Mucosa of descending colon (tissue), 3 donors: ENCODE measurements around the gene CDK2AP2. TPM values are rescaled to one million over a fixed set of nuclear protein-coding genes. Genes with fewer than 3 reads are reported as not detected.
A peak's percentile ranks its signal among the peaks of the same experiment; 100 is the strongest.

Experiments
- ATAC-seq: fragments of 200-7000 bp; cut with Tn5 transposase; one replicate; pipeline ENCODE4 v1.9.1; 2020; ENCODE audit warnings: mild to moderate bottlenecking, moderate library complexity
- DNase-seq, 3 donors: peaks; one replicate each; pipeline ENCODE4 v3.0.0-alpha.2; 2020
- H3K36me3 ChIP-seq: fragments of 200-600 bp; one replicate; pipeline ENCODE4 v1.8.0; 2021; ENCODE audit warnings: low read depth, mild to moderate bottlenecking
- H3K4me1 ChIP-seq: fragments of 200-600 bp; one replicate; pipeline ENCODE4 v1.8.0; 2021; ENCODE audit warnings: low read depth, mild to moderate bottlenecking
- H3K4me3 ChIP-seq: fragments of 200-600 bp; one replicate; pipeline ENCODE4 v1.8.0; 2021; ENCODE audit warnings: mild to moderate bottlenecking
- H3K9me3 ChIP-seq: fragments of 200-600 bp; one replicate; pipeline ENCODE4 v1.8.0; 2021; ENCODE audit warnings: mild to moderate bottlenecking
- intact Hi-C, 2 donors: fragments of 100-400 bp; cut with DNase I in 1 of 2; cut with micrococcal nuclease in 1 of 2; formaldehyde crosslinking; loops; one replicate each; pipeline versions ENCODE4 v1.11.0 to v1.11.1; 2022; cut with DNase I, micrococcal nuclease
- total RNA-seq, 3 donors: library from RNA; stranded (reverse); fragmentation: NEBNext Ultra II Directional in 2 of 3; extraction: Animal tissue kit (Norgen Biotek cat#: 25700) in 2 of 3; gene quantifications; one replicate each; pipeline versions ENCODE4 v1.2.1 to v1.2.4, GENCODE V29; 2021 to 2023
- TF ChIP-seq, protein P1 (sequence below): fragments of 200-600 bp; IDR thresholded peaks from one replicate; pipeline ENCODE4 v1.8.0; 2022; ENCODE audit warnings: antibody characterized with exemption, mild to moderate bottlenecking
- donor health status: DM: no; HTN: no; CAD: no; lungs with moderate emphysema.
- donor health status: DM: no; HTN: no; CAD: no.
- donor health status: DM: no; HTN: yes; CAD: no.

CDK2AP2 gene
- total RNA-seq, 3 donors from 2014 or later, result 63.5 to 81.3 (median 79.3) TPM

DNA sequence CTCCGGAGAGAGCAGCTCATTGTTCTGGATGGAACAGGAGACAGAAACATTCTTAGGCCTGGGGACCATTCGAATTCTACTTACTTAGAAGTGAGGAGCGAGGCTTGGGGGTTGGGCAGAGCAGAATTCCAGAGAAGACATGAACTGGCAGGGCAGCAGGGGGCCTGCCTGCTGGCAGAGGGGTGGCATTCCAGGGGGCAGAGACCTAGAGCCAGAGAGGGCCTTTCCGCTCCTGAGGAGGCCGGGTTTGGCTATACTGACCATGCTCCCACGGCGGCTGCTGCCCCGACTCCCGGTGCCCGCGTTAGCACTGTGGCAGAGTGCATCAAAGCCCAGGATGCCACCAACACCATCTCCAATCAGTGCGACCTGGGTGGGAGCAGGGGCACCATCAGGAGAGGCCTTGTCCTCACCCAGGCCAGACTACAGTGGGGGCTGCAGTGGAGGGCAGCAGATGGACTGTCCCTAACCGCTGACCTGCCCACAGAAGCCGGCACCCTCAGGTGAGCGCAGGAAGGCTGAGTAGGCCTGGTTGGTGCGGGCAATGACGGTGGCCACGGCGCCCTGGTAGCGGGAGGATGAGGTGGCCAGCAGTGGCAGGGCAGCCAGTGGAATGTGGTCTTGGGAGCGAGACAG is 10.2 kb downstream of the CDK2AP2 start:
- H3K9me3 ChIP-seq, result no peaks in the 10 kb centered on the region
- peaks cover 3% of the 10 kb centered on the region for H3K36me3 ChIP-seq
- H3K4me3 ChIP-seq, result no peak overlapping the region
- ATAC-seq (no peak), DNase-seq (peak in 1 of 3 donors; percentile 46)
- no peaks in the 10 kb centered on the region for H3K4me1 ChIP-seq
- TF ChIP-seq, protein P1, sequence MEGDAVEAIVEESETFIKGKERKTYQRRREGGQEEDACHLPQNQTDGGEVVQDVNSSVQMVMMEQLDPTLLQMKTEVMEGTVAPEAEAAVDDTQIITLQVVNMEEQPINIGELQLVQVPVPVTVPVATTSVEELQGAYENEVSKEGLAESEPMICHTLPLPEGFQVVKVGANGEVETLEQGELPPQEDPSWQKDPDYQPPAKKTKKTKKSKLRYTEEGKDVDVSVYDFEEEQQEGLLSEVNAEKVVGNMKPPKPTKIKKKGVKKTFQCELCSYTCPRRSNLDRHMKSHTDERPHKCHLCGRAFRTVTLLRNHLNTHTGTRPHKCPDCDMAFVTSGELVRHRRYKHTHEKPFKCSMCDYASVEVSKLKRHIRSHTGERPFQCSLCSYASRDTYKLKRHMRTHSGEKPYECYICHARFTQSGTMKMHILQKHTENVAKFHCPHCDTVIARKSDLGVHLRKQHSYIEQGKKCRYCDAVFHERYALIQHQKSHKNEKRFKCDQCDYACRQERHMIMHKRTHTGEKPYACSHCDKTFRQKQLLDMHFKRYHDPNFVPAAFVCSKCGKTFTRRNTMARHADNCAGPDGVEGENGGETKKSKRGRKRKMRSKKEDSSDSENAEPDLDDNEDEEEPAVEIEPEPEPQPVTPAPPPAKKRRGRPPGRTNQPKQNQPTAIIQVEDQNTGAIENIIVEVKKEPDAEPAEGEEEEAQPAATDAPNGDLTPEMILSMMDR, result no peak
- intact Hi-C loops, result no loop called here

DNA sequence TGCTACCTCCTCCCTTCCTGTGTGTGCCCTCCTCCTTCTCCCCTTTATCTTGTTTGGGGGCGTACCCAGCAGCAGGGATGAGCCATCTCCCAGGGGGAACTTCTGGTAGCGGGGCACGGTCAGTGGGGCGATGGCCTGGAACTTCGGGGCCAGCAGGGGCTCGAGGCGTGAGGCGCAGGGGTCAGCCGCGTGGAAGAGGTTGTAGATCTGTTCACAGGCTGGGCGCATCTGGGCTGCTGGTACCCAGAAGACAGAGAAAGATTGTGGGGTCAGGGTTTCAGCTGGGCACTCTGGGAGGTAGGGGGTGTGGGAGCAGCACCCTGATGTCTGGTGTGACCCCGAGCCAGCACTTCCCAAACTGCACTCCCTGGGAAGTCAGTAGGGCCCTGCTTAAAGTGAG is 11.8 kb downstream of the CDK2AP2 start:
- DNase-seq, result peak in 1 of 3 donors; percentile 44
- intact Hi-C loops, result no loop called here
- H3K4me3 ChIP-seq, result no peak overlapping the region
- no peaks in the 10 kb centered on the region for H3K4me1 ChIP-seq
- no peaks in the 10 kb centered on the region for H3K9me3 ChIP-seq
- no peak for ATAC-seq
- H3K36me3 ChIP-seq, result peaks cover 3% of the 10 kb centered on the region
- TF ChIP-seq, protein P1, result no peak

DNA sequence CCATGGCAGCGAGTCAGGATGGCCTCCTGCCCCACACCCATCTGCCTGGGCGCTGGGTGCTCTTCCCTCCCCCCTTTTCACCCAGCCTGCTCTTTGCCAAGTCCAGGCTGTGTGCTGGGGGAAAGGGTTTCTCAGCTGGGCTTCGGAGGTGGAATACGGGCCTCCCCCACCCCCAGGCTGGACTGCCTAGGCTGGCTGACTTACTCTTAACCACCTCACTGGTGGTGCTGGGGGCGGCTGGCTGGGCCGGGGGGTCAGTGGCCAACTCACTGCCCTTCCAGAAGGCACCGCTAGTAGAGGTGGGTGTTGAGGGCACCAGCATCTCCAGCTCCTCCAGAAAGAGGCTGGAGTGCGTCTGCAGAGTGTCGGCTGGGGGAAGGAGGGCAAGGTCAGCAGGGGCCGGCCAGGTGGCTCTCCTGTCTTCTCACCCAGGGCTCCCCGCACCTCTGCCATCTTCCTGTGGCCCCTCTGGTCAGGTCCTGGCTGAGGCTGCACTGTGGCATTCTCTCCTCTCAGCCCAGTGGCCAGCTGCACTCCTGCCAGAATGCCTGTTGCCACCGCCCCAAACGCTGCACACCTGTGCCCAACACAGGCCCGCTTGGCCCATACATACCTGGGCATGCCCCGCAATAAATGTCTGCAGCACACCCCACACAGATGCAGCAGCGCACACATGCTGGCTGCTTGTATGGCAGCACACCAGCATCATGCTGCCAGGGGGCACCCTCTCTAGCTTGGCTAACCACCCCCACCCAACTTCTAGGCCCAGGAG is 12.5 kb downstream of the CDK2AP2 start:
- ATAC-seq (no peak), DNase-seq (peak in 1 of 3 donors; percentile 45)
- TF ChIP-seq, protein P1, result no peak
- intact Hi-C loops, result no loop called here
- H3K36me3 ChIP-seq, result peaks cover 3% of the 10 kb centered on the region
- no peak overlapping the region for H3K4me3 ChIP-seq
- H3K4me1 ChIP-seq, result no peaks in the 10 kb centered on the region
- H3K9me3 ChIP-seq, result no peaks in the 10 kb centered on the region

DNA sequence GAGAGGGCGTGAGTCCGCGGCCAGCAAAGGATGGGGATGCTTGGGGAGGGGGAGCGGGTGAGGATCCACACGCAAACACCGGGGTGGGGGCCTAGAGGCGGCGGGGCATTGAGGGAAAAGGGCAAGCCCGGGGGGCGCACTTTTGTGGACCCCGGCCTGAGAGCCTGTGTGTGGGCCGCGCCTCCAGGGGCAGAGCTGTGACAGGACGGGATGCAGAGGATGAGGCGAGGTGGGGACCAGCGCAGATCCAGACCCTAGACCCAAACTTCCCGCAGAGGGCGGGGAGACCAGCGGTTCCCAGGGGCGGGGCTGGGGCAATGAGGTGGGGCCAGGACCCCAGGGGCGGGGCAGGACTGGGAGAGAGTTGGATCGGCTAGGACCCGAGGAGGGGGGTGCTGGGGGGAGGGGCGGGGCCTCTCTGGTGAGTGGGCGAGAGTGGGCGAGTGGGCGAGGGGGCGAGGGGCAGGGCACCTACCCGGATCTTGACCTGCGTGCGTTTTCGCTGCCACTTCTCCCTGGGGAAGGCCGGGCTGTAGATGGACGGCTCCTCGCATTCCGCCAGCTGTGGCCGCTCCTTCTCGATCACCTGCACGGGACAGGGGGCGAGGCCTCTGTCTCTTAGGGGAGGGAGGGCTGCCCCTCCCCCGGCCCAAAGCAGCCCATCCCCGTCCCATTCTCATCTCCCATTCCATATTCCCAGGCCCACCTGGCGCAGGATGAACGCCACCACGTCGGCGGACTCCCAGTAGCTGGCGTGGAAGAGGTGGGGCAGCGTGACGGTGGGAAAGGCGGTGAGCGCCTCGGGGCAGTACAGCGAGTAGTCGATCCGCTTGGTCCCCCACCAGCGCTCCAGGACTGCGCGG is 13.4 kb downstream of the CDK2AP2 start:
- intact Hi-C loops, result no loop called here

More for the DNA sequence above, 13.4 kb downstream of the CDK2AP2 start:
- DNase-seq (peak in 1 of 3 donors; percentile 51), ATAC-seq (no peak)
- H3K9me3 ChIP-seq, result no peaks in the 10 kb centered on the region
- H3K4me3 ChIP-seq, result no peak overlapping the region
- TF ChIP-seq, protein P1, result no peak
- no peaks in the 10 kb centered on the region for H3K4me1 ChIP-seq
- peaks cover 3% of the 10 kb centered on the region for H3K36me3 ChIP-seq
